T-helper 1 cell treated with Interleukin-12 subunit alpha and Interleukin-12 subunit beta and Interleukin-4 antibody, amounts not matched to agents 30 ng/mL and 1 ng/mL, for 36 hours (primary cell): ENCODE results near the gene MAML2. TPM values are rescaled to one million over a fixed set of nuclear protein-coding genes. Genes with fewer than 3 reads are reported as not detected.

Experiments
- intact Hi-C: fragments of 100-400 bp; cut with micrococcal nuclease; formaldehyde crosslinking; loops from one replicate; pipeline ENCODE4 v1.15.1; 2024
- total RNA-seq: library from RNA; stranded (reverse); gene quantifications from 2 replicates; pipeline ENCODE4 v1.2.3, GENCODE V29; 2022

MAML2 gene
- total RNA-seq, 1 donor from 2014 or later: 14.8 TPM

- intact Hi-C loops: no loop called here
Measured at GRCh38 chr11:95939091-95939490, 403.9 kb downstream of the MAML2 start.

DNA sequence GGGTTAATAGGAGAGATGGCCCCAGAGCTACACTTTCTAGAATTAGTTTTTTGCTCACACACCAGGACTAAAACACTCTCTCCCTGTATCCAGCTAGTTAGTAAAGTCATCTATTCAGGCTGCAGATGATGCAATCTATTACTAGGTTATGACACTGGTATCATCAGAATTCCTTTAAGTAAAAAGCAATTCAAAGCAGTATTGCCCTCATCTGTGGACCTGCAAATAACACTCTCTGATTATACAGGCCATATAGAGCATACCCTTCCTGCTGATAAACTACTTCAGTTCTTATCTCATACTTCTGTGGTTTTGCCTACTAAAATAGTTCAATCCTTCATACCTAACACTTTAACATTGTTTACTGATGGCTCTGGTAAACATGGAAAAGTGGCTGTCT, 405.6 kb downstream of the MAML2 start:
- intact Hi-C loops: no loop called here

DNA sequence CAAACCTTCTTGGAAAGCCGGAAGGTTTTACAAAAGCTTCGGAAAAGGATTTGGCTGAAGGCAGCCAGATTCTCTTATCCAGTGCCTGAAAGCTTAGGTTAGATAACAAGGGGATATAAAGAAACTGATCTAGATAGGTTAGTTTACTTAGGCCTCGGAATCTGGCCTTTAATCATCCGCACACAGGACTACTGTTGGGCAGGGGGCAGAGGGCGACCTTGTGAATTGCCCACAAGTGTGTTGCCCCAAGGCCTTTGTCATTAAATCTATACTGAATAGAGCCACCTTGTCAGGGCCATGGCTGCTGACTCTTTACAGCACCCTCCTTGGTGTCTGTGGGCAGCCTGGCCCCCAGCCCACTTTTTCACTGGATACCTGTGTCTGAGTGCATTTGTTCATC, 409.4 kb downstream of the MAML2 start:
- intact Hi-C loops: no loop called here

DNA sequence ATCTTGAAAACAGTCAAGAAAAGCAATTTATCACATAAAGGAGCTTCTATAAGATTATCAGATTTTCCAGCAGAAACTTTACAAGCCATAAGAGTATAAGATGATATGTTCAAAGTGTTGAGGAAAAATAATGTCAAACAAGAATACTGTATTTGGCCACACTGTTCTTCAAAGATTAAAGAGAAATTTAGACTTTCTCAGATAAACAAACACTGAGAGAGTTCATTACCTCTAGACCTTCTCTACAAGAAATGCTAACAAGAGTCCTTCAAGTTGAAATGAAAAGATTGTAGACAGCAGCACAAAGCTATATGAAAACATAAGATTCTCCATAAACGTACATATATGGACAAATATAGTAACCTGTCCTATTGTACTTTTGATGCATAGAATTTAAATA, 411.1 kb downstream of the MAML2 start:
- intact Hi-C loops: no loop called here

DNA sequence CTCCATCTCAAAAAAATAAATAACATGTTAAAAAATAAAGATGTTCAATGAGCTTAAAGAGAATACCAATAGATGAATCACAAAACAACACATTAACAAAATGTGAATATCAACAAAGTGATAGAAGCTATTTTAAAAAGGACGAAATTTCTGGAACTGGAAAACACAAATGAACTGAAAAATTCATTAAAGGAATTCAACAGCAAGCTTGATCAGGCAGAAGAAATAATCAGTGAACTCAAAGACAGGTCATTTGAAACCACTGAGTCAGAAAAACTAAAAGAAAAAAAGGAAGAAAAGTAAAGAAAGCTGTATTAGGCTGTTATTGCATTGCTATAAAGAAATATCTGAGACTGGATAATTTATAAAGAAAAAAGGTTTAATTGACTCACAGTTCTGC, 412.0 kb downstream of the MAML2 start:
- intact Hi-C loops: no loop called here

DNA sequence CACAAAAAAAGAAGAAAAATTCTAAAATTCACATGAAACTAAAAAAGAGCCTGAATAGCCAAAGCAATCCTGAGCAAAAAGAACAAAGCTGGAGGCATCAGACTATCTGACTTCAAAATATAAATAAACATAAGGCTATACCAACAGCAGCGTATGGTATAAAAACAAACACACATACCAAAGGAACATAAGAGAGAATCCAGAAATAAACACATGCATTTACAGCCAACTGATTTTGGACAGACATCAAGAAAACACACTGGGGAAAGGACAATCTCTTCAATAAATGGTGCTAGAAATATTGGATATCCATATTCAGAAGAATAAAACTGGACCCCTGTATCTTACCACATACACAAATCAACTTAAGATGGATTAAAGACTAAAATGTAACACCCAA, 416.3 kb downstream of the MAML2 start:
- intact Hi-C loops: loop anchor here (5.0 to 10.0 kb wide), 3 partner anchors 79 to 772 kb away; no protein-coding TSS in a partner anchor

Other genes starting within 250 kb of the MAML2 start
- gene CCDC82, start 46.7 kb upstream of the MAML2 start, total RNA-seq: 33.0 and 36.6 TPM in 2 replicates
- 8.6 and 8.9 TPM in 2 replicates for gene JRKL, start 46.8 kb upstream of the MAML2 start, total RNA-seq